ENCODE data around the gene GAREM1.

Gene GAREM1

DNA sequence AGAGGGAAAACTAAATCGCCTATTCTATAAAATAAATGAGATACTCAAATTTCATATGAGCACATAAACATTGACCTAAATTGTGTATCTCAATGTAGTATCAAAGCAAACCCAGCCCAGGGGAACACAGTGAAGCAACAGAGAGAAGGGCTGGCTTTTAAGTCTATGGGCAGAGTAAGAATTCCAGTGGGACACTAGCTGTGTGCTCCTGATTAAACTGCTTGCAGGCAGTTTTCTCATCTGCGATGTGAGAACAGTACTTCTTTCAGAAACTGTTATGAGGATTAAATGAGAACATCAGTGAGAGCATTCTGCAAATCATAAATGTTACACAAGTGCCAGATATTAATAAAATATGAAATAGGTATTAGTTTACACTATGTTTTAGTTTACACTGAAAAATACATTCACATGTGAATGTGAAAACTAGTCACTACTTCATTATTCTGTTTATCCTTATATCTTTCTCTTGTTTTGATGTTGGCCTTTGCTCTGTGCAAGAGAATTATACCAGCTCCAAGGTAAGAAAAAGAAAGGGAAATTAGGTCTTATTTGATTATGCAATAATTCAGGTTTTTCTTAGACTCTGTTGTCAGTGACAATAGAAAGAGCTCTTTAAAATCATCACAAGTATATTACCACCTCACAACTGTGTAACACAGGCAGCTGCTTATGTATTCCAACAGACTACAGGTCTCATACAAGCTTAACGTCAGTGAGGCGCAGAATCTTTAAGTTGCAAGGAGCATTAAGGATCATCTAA, 47.5 kb downstream of the GAREM1 start:
- no peak for DNase-seq

DNA sequence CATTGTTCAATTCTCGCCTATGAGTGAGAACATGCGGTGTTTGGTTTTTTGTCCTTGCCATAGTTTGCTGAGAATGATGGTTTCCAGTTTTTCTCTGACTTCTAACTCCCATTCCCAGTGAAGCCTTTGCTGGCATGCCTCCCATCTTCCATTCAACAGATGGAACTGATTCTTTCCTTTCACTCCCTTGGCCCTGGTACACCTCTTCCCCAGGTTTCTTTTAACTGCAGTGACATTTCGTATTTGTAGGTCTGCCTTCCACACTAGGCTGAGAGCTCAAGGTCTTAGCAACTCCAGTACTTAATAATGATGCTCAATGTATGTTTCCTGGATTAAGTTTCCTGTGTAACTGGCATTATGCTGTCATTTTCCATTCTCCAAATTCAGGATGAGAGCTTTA, 48.5 kb downstream of the GAREM1 start:
- no peak for DNase-seq

DNA sequence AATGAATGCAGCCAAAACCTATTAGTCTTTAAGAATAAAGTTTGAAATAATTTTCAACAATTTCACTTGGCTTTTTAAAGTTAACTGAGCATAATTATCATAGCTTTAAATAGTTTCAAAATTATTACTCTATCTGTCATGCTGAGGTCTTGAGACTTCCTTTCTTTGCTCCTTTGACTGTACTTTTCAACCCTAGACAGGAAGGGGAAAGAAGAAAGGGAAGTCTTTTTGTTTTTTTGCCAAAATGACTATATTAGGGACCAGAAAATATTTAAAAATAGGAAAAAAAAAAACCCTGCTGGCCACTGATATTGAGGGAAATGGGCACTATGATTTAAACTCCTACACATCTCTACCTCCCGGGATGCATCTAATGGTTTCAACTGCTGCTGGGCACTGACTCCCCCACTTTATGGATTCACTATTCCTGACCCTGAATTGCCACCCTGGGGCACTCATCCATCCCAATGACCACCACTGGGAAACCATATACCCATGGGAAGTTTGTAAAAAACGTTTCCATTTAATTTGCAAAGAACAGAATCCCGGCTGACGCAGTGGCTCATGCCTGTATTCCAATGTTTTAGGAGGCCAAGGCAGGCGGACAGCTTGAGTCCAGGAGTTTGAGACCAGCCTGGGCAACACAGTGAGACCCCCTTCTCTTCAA, 50.5 kb downstream of the GAREM1 start:
- DNase-seq = no peak

- no peak for DNase-seq
Observed at GRCh38 chr18:32418148-32418547, 52.5 kb downstream of the GAREM1 start.

DNA sequence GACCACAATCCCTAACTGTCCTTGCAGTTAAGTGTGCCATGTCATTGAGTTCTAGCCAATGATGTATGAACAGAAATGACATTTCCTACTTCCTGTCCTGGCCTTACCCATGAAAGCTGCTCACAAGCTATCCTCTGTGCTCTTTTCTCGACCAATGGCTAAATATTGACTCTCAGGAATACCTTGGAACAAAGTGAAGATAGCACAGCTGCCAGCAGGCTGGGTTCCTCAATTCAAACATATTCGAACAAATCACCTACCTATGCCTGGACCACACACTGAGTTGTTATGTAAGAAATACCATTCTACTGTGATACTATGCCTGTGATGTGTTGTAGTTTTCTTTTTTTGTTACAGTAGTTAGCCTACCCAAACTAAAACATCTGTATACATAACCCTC, 65.1 kb downstream of the GAREM1 start:
- no peak for DNase-seq

DNA sequence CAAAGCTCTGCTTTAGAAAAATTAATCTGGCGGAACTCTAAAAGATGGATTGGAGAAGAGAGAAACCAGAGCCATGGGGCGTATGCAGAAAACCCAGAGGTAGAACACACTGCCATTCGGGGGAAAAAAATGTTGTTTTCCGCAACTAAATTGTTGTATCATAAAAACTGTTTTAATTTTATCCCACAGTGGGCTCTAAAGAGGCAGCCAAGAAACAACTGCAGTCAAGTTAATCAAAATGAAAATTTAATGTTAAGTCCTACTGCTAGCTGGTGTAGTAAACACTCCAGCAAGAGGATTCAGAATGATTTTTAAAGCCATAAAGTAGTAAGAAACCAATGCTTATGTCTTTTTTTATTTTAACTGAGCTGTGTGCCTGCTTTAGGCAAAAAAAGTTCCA, 69.1 kb downstream of the GAREM1 start:
- DNase-seq = no peak

DNA sequence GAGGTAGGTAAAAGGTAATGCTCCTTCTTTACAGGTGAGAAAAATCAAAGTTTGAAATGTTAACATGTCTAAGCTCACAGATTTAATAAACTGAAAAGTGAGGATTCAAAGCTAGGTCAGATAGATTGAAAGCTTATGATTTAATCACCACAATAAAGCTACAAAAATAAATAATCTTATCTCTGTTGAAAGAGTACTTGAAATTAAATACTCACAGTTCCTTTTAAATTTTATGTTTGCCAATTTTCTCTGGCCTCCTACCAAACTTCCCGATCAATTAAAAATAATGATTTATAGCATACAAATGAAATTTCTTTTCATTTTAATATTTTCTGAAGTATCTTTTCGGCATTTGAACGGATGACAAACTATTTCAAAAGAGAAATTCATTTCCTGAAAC, 77.3 kb downstream of the GAREM1 start:
- DNase-seq = no peak

DNA sequence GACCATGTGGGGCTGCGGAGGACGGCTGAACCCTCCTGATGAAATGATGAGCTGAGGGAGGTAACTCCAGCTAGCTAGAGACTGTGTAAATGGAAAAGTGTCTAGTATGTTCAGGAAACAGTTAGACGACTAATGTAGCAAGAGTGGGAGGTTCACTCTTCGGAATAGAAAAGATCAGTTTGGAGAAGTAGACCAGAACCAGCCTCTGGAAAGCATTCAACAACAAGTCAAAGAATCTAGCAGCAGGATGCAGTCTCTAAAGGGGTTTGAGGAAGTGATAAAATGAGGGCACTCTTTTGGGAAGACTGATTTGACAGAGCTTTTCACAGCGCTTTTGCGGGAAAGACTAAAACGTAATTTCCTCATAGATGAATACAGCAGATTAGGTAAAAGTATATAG, 79.6 kb downstream of the GAREM1 start:
- DNase-seq = no peak

GRCh38 chr18:32389858-32390257, 80.8 kb downstream of the GAREM1 start:
- DNase-seq = no peak

- no peak for DNase-seq
Observed at GRCh38 chr18:32389191-32389590, 81.5 kb downstream of the GAREM1 start.

DNA sequence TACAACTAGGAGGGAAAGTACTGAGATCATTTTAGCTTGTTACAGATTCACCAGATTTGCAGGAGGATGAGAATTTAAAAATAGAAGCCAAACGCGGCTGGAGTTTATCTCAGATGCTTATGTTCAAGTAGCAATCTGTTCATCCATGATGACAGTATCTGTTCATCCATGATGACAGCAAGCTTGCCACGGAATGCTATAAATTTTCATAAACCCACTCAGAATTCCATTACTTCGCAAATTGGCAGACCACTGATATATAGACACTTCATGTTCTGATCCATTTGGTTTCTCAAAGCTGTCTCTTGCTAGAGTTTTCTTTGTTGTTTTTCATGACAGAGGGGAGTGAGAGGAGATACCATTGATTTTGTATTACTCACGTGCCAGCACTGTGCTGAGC, 84.2 kb downstream of the GAREM1 start:
- DNase-seq = no peak

GRCh38 chr18:32383050-32383819, 87.4 kb downstream of the GAREM1 start:
- no peak for DNase-seq

DNA sequence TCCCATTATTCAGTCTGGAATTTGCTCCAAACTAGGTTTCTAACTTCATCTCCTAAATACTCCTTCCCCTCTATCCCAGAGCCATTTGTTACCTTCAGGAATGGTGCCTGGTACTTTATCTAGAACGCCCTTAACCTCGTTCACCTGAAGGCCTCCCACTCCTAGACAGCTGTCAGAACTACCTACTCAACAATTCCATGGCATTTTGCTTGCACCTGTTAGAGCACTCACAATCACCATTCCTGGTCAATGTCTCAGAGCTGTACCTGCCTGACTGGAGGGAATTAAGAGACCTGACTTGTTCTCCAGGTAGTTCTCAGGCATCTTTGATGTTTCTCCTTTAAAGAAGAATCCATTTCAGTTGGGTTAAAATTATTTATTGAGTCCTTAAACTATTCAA, 88.9 kb downstream of the GAREM1 start:
- DNase-seq = no peak

DNA sequence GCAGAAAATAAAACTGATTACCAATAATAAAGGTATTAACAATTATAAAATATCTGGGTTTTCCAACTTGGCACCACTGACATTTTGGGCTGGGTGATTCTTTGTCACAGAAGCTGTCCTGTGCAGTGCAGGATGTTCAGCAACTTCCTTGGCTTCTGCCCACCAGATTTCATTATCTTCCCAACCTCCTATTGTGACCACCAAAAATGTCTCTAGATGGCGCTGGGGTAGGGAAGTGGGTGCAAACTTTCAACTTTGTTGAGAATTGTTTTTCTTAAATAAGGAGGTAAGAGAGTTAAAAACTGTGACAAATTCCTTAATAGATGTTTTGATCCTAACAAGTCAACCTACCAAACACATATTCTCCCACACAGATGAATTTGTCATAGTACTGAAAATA, 90.1 kb downstream of the GAREM1 start:
- no peak for DNase-seq

- no peak for DNase-seq
Observed at GRCh38 chr18:32379891-32380290, 90.8 kb downstream of the GAREM1 start.

GRCh38 chr18:32378705-32379104, 92.0 kb downstream of the GAREM1 start:
- DNase-seq = no peak

DNA sequence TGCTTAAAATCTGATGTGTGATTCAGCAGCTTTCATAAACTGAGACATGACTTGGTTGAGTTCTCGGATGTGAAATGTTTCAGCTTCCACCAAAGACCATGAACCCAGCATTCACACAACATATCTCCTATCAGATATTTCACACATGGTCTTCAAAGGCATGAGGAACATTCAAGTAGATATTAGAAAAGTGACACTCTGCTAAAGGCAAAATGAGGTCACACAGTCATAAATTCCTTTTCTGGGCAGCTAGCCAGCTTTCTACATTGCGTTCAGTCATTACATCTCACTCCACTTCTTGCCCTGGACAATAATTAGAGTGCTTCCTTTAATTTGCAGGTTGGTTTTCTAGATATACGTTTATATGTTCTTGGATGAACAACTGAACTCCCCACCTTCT, 96.7 kb downstream of the GAREM1 start:
- no peak for DNase-seq

DNA sequence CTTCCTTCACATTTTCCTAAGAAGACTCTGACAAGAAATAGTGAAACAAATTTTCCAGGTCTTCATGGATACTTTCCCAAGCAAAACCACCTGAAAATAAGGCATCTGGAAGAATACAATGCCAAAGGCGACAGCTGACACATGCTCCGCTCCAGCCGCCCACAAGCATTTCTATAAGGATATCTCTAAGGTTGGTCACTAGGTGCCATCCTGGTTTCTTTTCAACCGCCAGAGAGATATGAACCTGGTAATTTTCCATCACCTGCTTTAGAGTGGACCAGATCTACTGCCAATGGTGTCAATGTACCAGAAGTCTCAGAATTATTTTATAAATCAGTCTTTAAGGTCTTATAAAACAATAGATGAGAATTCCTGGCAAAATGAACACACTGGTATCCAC, 97.2 kb downstream of the GAREM1 start:
- DNase-seq = no peak

- DNase-seq = no peak
Observed at GRCh38 chr18:32372381-32373061, 98.2 kb downstream of the GAREM1 start.

- no peak for DNase-seq
Observed at GRCh38 chr18:32372047-32372380, 98.7 kb downstream of the GAREM1 start.

- DNase-seq = no peak
Observed at GRCh38 chr18:32371384-32371783, 99.3 kb downstream of the GAREM1 start.

DNA sequence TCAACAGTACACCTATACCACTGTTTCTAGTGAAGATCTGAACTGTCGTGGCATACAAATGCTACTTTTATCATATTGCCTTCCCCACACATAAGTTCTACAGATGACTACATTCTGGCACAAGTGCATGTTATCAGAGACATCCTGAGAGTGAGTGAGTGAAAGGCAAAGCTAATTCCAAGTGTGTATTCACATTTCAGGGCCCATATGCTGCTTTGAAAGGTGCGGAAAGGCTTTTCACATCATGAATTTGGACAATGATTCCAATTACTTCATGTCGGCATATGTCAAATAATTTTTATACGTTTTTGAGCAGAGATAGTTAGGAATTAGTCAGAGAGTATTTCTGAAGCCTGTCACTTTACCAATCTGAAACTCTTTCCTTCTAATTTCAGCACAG, 101.7 kb downstream of the GAREM1 start:
- no peak for DNase-seq

GRCh38 chr18:32368170-32368569, 102.5 kb downstream of the GAREM1 start:
- DNase-seq = no peak

Measured in stimulated activated CD4-positive, alpha-beta T cell treated with anti-CD3 and anti-CD28 coated beads, Interleukin-2, amount 100 ng/mL, for 24 hours (primary cell).